ENCODE data around the gene YAE1. TPM values are rescaled to one million over a fixed set of nuclear protein-coding genes. Genes with fewer than 3 reads are reported as not detected.
A peak's percentile ranks its signal among the peaks of the same experiment; 100 is the strongest.

YAE1 gene
- total and polyA plus RNA-seq, 2 of the 13 experiments (the other 11 are each of a cell fraction or from before 2014, with no cell fraction given), result 18.7 to 28.3 TPM

GRCh38 chr7:39566023-39566921 lies at the start of gene YAE1 (continued):
- TF ChIP-seq, protein P1, sequence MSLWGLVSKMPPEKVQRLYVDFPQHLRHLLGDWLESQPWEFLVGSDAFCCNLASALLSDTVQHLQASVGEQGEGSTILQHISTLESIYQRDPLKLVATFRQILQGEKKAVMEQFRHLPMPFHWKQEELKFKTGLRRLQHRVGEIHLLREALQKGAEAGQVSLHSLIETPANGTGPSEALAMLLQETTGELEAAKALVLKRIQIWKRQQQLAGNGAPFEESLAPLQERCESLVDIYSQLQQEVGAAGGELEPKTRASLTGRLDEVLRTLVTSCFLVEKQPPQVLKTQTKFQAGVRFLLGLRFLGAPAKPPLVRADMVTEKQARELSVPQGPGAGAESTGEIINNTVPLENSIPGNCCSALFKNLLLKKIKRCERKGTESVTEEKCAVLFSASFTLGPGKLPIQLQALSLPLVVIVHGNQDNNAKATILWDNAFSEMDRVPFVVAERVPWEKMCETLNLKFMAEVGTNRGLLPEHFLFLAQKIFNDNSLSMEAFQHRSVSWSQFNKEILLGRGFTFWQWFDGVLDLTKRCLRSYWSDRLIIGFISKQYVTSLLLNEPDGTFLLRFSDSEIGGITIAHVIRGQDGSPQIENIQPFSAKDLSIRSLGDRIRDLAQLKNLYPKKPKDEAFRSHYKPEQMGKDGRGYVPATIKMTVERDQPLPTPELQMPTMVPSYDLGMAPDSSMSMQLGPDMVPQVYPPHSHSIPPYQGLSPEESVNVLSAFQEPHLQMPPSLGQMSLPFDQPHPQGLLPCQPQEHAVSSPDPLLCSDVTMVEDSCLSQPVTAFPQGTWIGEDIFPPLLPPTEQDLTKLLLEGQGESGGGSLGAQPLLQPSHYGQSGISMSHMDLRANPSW (CRISPR knock-in tag; IDR thresholded peaks at IDR 0.05; ENCODE audit: borderline replicate concordance), result peak; percentile 82; the same call in 1 of the 2 replicates
- TF ChIP-seq NAIF1 (CRISPR knock-in tag; IDR thresholded peaks at IDR 0.05; ENCODE audit: borderline replicate concordance) (no peak), ZNF530 (CRISPR knock-in tag; IDR thresholded peaks at IDR 0.05; ENCODE audit: low read depth) (no peak), SMAD1 (CRISPR knock-in tag; IDR thresholded peaks at IDR 0.05; ENCODE audit: borderline replicate concordance, low read depth) (peak; percentile 85; the same call in 1 of the 2 replicates), ZNF772 (CRISPR knock-in tag; IDR thresholded peaks at IDR 0.05) (peak; percentile 80), PCBP1 (IDR thresholded peaks at IDR 0.05; ENCODE audit: borderline replicate concordance, low read depth, low read length) (0 out of 2 replicates have a peak, but pooled peaks have one; percentile 26), MED8 (CRISPR knock-in tag; IDR thresholded peaks at IDR 0.05; ENCODE audit: insufficient replicate concordance) (peak; percentile 95), CBFB (CRISPR knock-in tag; IDR thresholded peaks at IDR 0.05) (no peak), KDM3A (CRISPR knock-in tag; IDR thresholded peaks at IDR 0.05; ENCODE audit: low read depth) (no peak), ZNF782 (CRISPR knock-in tag; IDR thresholded peaks at IDR 0.05; ENCODE audit: borderline replicate concordance) (no peak), TMF1 (CRISPR knock-in tag; IDR thresholded peaks at IDR 0.05; ENCODE audit: low read depth) (no peak), ZNF800 (CRISPR knock-in tag; IDR thresholded peaks at IDR 0.05) (no peak; the same call in 1 of the 2 replicates), KDM1A (CRISPR knock-in tag; IDR thresholded peaks at IDR 0.05) (peak; percentile 63; the same call in 1 of the 2 replicates), ZFP36L2 (CRISPR knock-in tag; IDR thresholded peaks at IDR 0.05) (no peak), MAZ (IDR thresholded peaks at IDR 0.05; ENCODE audit: borderline replicate concordance, low read depth, low read length) (peak; percentile 42; the same call in 1 of the 2 replicates), MAZ (CRISPR knock-in tag; IDR thresholded peaks at IDR 0.05; ENCODE audit: low read depth) (peak; percentile 89), GFI1 (CRISPR knock-in tag; IDR thresholded peaks at IDR 0.05; ENCODE audit: borderline replicate concordance) (peak; percentile 70)
- TF ChIP-seq, protein P2, sequence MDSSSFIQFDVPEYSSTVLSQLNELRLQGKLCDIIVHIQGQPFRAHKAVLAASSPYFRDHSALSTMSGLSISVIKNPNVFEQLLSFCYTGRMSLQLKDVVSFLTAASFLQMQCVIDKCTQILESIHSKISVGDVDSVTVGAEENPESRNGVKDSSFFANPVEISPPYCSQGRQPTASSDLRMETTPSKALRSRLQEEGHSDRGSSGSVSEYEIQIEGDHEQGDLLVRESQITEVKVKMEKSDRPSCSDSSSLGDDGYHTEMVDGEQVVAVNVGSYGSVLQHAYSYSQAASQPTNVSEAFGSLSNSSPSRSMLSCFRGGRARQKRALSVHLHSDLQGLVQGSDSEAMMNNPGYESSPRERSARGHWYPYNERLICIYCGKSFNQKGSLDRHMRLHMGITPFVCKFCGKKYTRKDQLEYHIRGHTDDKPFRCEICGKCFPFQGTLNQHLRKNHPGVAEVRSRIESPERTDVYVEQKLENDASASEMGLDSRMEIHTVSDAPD (CRISPR knock-in tag; IDR thresholded peaks at IDR 0.05), result no peak
- TF ChIP-seq, protein P3, sequence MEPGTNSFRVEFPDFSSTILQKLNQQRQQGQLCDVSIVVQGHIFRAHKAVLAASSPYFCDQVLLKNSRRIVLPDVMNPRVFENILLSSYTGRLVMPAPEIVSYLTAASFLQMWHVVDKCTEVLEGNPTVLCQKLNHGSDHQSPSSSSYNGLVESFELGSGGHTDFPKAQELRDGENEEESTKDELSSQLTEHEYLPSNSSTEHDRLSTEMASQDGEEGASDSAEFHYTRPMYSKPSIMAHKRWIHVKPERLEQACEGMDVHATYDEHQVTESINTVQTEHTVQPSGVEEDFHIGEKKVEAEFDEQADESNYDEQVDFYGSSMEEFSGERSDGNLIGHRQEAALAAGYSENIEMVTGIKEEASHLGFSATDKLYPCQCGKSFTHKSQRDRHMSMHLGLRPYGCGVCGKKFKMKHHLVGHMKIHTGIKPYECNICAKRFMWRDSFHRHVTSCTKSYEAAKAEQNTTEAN (CRISPR knock-in tag; conservative IDR thresholded peaks at IDR 0.05), result 0 out of 2 replicates have a peak, but pooled peaks have one; percentile 52

All from HepG2 (cell line).